Measurements from ENCODE around the gene TGFBI. TPM values are rescaled to one million over a fixed set of nuclear protein-coding genes. Genes with fewer than 3 reads are reported as not detected.

The TGFBI gene
- total and polyA plus RNA-seq, 9 of the 15 experiments (the other 6 are each of a cell fraction or from before 2014, with no cell fraction given): 0.05 to 0.62 (median 0.08) TPM; not detected in 6

- TF ChIP-seq ARID3B (CRISPR knock-in tag; IDR thresholded peaks at IDR 0.05; ENCODE audit: borderline replicate concordance) (no peak), KAT2B (IDR thresholded peaks at IDR 0.05; ENCODE audit: low read depth, low read length) (no peak)
Observed at GRCh38 chr5:136033848-136034247, 5.1 kb downstream of the TGFBI start (continued).

GRCh38 chr5:136034492-136034891, 5.7 kb downstream of the TGFBI start:
- Histone ChIP-seq H2AFZ (ENCODE audit: low read depth, low read length) (no peak overlapping the region), H3K4me1 (replicated peaks in 1 of 2; ENCODE audit: control insufficient read depth in 2 of 2, insufficient read depth in 2 of 2, low read length in 2 of 2) (no peaks in the 10 kb centered on the region), H3K9me3 (replicated peaks; ENCODE audit: control insufficient read depth, insufficient read depth, low read depth, low read length) (no peaks in the 10 kb centered on the region), H3K27ac (ENCODE audit: extremely low read depth, low read depth, low read length) (no peak overlapping the region), H3K4me2 (ENCODE audit: insufficient read depth, low read length) (no peak overlapping the region), H3K4me3 (no peak overlapping the region), H4K20me1 (replicated peaks; ENCODE audit: control insufficient read depth, insufficient read depth, low read length) (no peaks in the 10 kb centered on the region), H3K27me3 (ENCODE audit: control insufficient read depth in 2 of 2, insufficient read depth in 2 of 2, low read length in 2 of 2) (peaks cover 19 to 59% of the 10 kb centered on the region in 2 experiments), H3K36me3 (ENCODE audit: control insufficient read depth, insufficient read depth, low read length) (no peaks in the 10 kb centered on the region), H3K9me1 (ENCODE audit: control insufficient read depth, insufficient read depth, low read length) (no peaks in the 10 kb centered on the region), H3K79me2 (ENCODE audit: control insufficient read depth, insufficient read depth, low read length) (no peaks in the 10 kb centered on the region), H3K9ac (ENCODE audit: insufficient read depth in 1 of 2, low read depth in 2 of 2, low read length in 2 of 2) (no peak overlapping the region)
- ChIA-PET POLR2A (interaction anchor here (0.8 to 1.3 kb wide), 2 partner anchors 10 to 92 kb away, joined by 3 read pairs; no protein-coding TSS in a partner anchor), CTCF (ENCODE audit: low intra/inter-chr PET ratio) (no interaction called here)
- DNase-seq (ENCODE audit: extremely low read depth in 1 of 4, low spot score in 3 of 4) (no peak), ATAC-seq (no peak), FAIRE-seq (no peak)
- BruUV-seq (replicated peaks): no TSS peak
- in situ Hi-C loops (cut with MboI): no loop called here
- intact Hi-C loops (cut with micrococcal nuclease): no loop called here
- WGBS (ENCODE audit: insufficient coverage, low coverage, missing lambda C conversion rate): 0% methylated on average over 1 of the region's 1 CpG
- TF ChIP-seq TFE3 (CRISPR knock-in tag; IDR thresholded peaks at IDR 0.05): no peak
- no peak for TF ChIP-seq SIX5 (IDR thresholded peaks at IDR 0.05; ENCODE audit: borderline replicate concordance in 1 of 2, insufficient read depth in 1 of 2, low read depth in 1 of 2, low read length in 2 of 2)
- TF ChIP-seq HDGF (IDR thresholded peaks at IDR 0.05): no peak
- no peak for TF ChIP-seq SRSF7 (optimal IDR thresholded peaks at IDR 0.05; ENCODE audit: low read depth, low read length)
- no peak for TF ChIP-seq MITF (IDR thresholded peaks at IDR 0.05)
- no peak for TF ChIP-seq MCM2 (IDR thresholded peaks at IDR 0.05; ENCODE audit: low read depth)
- no peak for TF ChIP-seq MEIS2 (IDR thresholded peaks at IDR 0.05; ENCODE audit: partially characterized antibody)
- no peak for TF ChIP-seq CUX1 (CRISPR knock-in tag; IDR thresholded peaks at IDR 0.05)
